GM19351 (cell line): ENCODE results near the gene DCT.
"Not testable (repeated sequence)": the region's sequence is repeated elsewhere in the genome, so short reads cannot be mapped to it uniquely, and the experiment has no call there.

ENCODE experiments used
- ATAC-seq: cut with Tn5 transposase; IDR thresholded peaks from one replicate; pipeline ENCODE4 v1.9.1; 2021; ENCODE audit warnings: mild to moderate bottlenecking, moderate library complexity; ENCODE audit not compliant: unreplicated experiment

Gene DCT

GRCh38 chr13:94479616-94480015 lies at the start of gene DCT:
Gene DCT, minus strand, starts transcription at chr13:94479682. Its CDS starts 427 bp downstream, at chr13:94479255.
- no peak for ATAC-seq

- ATAC-seq, result not testable (repeated sequence)
Measured at GRCh38 chr13:94526956-94527355, 47.5 kb upstream of the DCT start.

GRCh38 chr13:94525781-94526180 lies 46.3 kb upstream of the DCT start:
- ATAC-seq, result no peak

GRCh38 chr13:94524407-94524806 lies 44.9 kb upstream of the DCT start:
- no peak for ATAC-seq

GRCh38 chr13:94520001-94520400 lies 40.5 kb upstream of the DCT start:
- ATAC-seq, result no peak

- ATAC-seq, result no peak
Measured at GRCh38 chr13:94516456-94516855, 37.0 kb upstream of the DCT start.

GRCh38 chr13:94515911-94516310 lies 36.4 kb upstream of the DCT start:
- ATAC-seq, result no peak

GRCh38 chr13:94515374-94515773 lies 35.9 kb upstream of the DCT start:
- ATAC-seq, result no peak

- no peak for ATAC-seq
Measured at GRCh38 chr13:94513026-94513425, 33.5 kb upstream of the DCT start.

GRCh38 chr13:94505730-94506129 lies 26.2 kb upstream of the DCT start:
- ATAC-seq, result no peak

GRCh38 chr13:94503851-94504250 lies 24.4 kb upstream of the DCT start:
- no peak for ATAC-seq

GRCh38 chr13:94498831-94499230 lies 19.3 kb upstream of the DCT start:
- ATAC-seq, result not testable (repeated sequence)

- no peak for ATAC-seq
Measured at GRCh38 chr13:94495806-94496205, 16.3 kb upstream of the DCT start.

GRCh38 chr13:94494026-94494425 lies 14.5 kb upstream of the DCT start:
- ATAC-seq, result no peak

GRCh38 chr13:94487043-94487442 lies 7.6 kb upstream of the DCT start:
- no peak for ATAC-seq

GRCh38 chr13:94483970-94484369 lies 4.5 kb upstream of the DCT start:
- ATAC-seq, result no peak

GRCh38 chr13:94481941-94482340 lies 2.5 kb upstream of the DCT start:
- no peak for ATAC-seq

GRCh38 chr13:94480672-94481145 lies 1.2 kb upstream of the DCT start:
- no peak for ATAC-seq

GRCh38 chr13:94478913-94479312 lies 569 bp downstream of the DCT start:
- no peak for ATAC-seq

- ATAC-seq, result no peak
Measured at GRCh38 chr13:94470126-94470525, 9.4 kb downstream of the DCT start.

- no peak for ATAC-seq
Measured at GRCh38 chr13:94464771-94465170, 14.7 kb downstream of the DCT start.

GRCh38 chr13:94462670-94463069 lies 16.8 kb downstream of the DCT start:
- no peak for ATAC-seq

- no peak for ATAC-seq
Measured at GRCh38 chr13:94459116-94459515, 20.4 kb downstream of the DCT start.

- ATAC-seq, result no peak
Measured at GRCh38 chr13:94455414-94455813, 24.1 kb downstream of the DCT start.
